ENCODE measurements around the gene AOC2.
"Not testable (repeated sequence)": the region's sequence is repeated elsewhere in the genome, so short reads cannot be mapped to it uniquely, and the experiment has no call there.

AOC2 gene

DNA sequence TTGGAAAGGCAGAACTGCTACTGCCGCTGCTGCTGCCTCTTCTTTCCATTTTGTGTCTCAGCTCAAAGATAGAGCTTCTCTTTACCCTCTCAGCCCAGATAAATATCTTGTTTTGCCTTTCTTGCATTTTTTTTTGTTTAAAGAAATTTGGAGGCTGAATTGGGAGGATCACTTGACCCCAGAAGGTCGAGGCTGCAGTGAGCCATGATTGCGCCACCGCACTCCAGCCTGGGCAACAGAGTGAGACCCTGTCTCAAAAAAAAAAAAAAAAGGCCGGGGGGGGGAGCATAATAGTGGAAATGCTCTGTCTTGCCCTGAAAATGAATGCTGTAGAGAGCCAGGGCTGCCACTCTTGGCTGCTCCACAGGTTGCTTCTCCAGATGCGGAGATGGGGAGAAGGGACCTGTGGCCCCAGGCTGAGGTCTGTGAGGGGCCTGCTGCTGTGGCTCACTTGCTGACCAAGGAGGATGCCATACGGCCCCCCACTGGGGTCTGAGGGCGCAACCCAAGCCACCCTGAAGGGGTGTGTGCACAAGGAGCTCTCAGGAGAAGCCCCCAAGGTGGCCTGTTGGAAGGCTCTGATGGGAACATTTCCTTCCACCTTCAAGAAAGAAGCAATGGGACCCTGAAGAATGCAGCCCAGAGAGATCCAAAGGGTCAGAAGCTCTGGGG lies 34.7 kb downstream of the AOC2 start:
- Histone ChIP-seq H3K4me3 (ENCODE audit: low read length) (no peak overlapping the region), H3F3A (ENCODE audit: control insufficient read depth, insufficient read depth) (no peaks in the 10 kb centered on the region), H3K36me3 (ENCODE audit: control insufficient read depth, low read length) (no peaks in the 10 kb centered on the region), H3K9me2 (replicated peaks; ENCODE audit: control insufficient read depth, low read length) (no peaks in the 10 kb centered on the region), H3K27ac (ENCODE audit: low read depth, low read length) (no peak overlapping the region), H3K79me2 (ENCODE audit: control insufficient read depth, low read length) (no peaks in the 10 kb centered on the region), H4K20me1 (ENCODE audit: control insufficient read depth, insufficient read depth, low read depth, low read length) (no peaks in the 10 kb centered on the region), H3K4me1 (ENCODE audit: control insufficient read depth, low read length) (peaks cover 3% of the 10 kb centered on the region; the same call in 1 of the 2 replicates), H3K9me3 (ENCODE audit: control insufficient read depth, insufficient read depth, low read length) (no peaks in the 10 kb centered on the region), H3K4me2 (ENCODE audit: low read length) (no peak overlapping the region), H3K27me3 (ENCODE audit: control insufficient read depth, low read length) (peaks cover 39% of the 10 kb centered on the region)
- TF ChIP-seq, protein P1, sequence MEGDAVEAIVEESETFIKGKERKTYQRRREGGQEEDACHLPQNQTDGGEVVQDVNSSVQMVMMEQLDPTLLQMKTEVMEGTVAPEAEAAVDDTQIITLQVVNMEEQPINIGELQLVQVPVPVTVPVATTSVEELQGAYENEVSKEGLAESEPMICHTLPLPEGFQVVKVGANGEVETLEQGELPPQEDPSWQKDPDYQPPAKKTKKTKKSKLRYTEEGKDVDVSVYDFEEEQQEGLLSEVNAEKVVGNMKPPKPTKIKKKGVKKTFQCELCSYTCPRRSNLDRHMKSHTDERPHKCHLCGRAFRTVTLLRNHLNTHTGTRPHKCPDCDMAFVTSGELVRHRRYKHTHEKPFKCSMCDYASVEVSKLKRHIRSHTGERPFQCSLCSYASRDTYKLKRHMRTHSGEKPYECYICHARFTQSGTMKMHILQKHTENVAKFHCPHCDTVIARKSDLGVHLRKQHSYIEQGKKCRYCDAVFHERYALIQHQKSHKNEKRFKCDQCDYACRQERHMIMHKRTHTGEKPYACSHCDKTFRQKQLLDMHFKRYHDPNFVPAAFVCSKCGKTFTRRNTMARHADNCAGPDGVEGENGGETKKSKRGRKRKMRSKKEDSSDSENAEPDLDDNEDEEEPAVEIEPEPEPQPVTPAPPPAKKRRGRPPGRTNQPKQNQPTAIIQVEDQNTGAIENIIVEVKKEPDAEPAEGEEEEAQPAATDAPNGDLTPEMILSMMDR (IDR thresholded peaks at IDR 0.05; ENCODE audit: low read depth, low read length, poor library complexity, severe bottlenecking) = no peak
- no peak for TF ChIP-seq EZH2phosphoT487 (IDR thresholded peaks at IDR 0.05; ENCODE audit: borderline replicate concordance, low read length)

DNA sequence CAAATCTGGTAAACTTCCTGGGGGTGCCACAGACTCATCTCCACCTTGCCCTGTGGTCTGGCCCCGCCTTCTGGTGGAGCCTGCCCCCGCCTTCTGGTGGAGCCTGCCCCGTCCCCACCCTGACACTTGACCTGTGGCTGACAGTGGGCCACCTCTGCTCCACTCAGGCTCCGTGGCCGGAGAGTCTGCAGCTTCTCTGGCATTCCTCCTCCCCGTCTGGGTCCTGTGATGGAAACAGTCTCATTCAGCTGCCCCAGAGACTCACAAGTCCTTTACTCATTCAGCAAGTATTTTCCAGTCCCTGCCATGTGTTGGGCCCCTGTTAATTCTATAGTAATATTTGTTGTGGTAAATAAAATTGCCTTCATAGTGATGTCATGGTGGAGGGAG lies 35.2 kb downstream of the AOC2 start:
- no peak for TF ChIP-seq EZH2phosphoT487 (IDR thresholded peaks at IDR 0.05; ENCODE audit: borderline replicate concordance, low read length)
- TF ChIP-seq, protein P1 (IDR thresholded peaks at IDR 0.05; ENCODE audit: low read depth, low read length, poor library complexity, severe bottlenecking) = no peak
- Histone ChIP-seq H3F3A (ENCODE audit: control insufficient read depth, insufficient read depth) (no peaks in the 10 kb centered on the region), H3K79me2 (ENCODE audit: control insufficient read depth, low read length) (no peaks in the 10 kb centered on the region), H4K20me1 (ENCODE audit: control insufficient read depth, insufficient read depth, low read depth, low read length) (no peaks in the 10 kb centered on the region), H3K9me2 (replicated peaks; ENCODE audit: control insufficient read depth, low read length) (no peaks in the 10 kb centered on the region), H3K9me3 (ENCODE audit: control insufficient read depth, insufficient read depth, low read length) (no peaks in the 10 kb centered on the region), H3K4me1 (ENCODE audit: control insufficient read depth, low read length) (peaks cover 3% of the 10 kb centered on the region; the same call in 1 of the 2 replicates), H3K4me2 (ENCODE audit: low read length) (no peak overlapping the region), H3K27me3 (ENCODE audit: control insufficient read depth, low read length) (peaks cover 39% of the 10 kb centered on the region), H3K4me3 (ENCODE audit: low read length) (no peak overlapping the region), H3K36me3 (ENCODE audit: control insufficient read depth, low read length) (no peaks in the 10 kb centered on the region), H3K27ac (ENCODE audit: low read depth, low read length) (no peak overlapping the region)

DNA sequence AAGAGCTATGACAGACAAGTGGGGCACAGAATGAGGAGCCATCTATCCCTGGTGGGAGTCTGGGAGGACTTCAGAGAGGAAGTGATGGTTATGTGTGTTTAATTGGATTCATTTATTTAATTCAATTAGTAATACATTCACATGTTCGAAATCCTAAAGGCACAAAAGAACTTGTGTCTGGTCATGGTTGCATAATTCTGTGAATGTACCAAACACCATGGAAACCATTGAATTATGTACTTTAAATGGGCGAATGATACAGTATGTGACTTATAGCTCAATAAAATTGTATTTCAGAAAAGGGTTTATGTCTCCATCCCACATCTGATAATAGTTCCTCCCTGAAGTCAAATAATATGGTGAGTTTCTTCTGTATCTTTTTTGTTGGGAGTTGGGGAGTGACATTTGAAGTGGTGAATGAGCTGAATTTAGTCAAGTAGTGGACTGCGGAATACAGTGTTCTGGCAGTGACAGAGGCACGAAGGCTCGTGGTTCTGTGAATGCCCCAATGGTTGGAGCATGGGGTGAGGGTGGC lies 36.5 kb downstream of the AOC2 start:
- H3K9me3 ChIP-seq (ENCODE audit: control insufficient read depth, insufficient read depth, low read length) = no peaks in the 10 kb centered on the region
- H3K4me1 ChIP-seq (ENCODE audit: control insufficient read depth, low read length) = peaks cover 3% of the 10 kb centered on the region; the same call in 1 of the 2 replicates
- no peaks in the 10 kb centered on the region for H3K36me3 ChIP-seq (ENCODE audit: control insufficient read depth, low read length)
- TF ChIP-seq, protein P1 (IDR thresholded peaks at IDR 0.05; ENCODE audit: low read depth, low read length, poor library complexity, severe bottlenecking) = no peak
- no peak for TF ChIP-seq EZH2phosphoT487 (IDR thresholded peaks at IDR 0.05; ENCODE audit: borderline replicate concordance, low read length)
- no peak overlapping the region for H3K27ac ChIP-seq (ENCODE audit: low read depth, low read length)
- H3K9me2 ChIP-seq (replicated peaks; ENCODE audit: control insufficient read depth, low read length) = no peaks in the 10 kb centered on the region
- no peak overlapping the region for H3K4me3 ChIP-seq (ENCODE audit: low read length)
- H3K27me3 ChIP-seq (ENCODE audit: control insufficient read depth, low read length) = peaks cover 34% of the 10 kb centered on the region
- no peaks in the 10 kb centered on the region for H4K20me1 ChIP-seq (ENCODE audit: control insufficient read depth, insufficient read depth, low read depth, low read length)
- no peaks in the 10 kb centered on the region for H3F3A ChIP-seq (ENCODE audit: control insufficient read depth, insufficient read depth)
- H3K79me2 ChIP-seq (ENCODE audit: control insufficient read depth, low read length) = no peaks in the 10 kb centered on the region
- H3K4me2 ChIP-seq (ENCODE audit: low read length) = no peak overlapping the region

DNA sequence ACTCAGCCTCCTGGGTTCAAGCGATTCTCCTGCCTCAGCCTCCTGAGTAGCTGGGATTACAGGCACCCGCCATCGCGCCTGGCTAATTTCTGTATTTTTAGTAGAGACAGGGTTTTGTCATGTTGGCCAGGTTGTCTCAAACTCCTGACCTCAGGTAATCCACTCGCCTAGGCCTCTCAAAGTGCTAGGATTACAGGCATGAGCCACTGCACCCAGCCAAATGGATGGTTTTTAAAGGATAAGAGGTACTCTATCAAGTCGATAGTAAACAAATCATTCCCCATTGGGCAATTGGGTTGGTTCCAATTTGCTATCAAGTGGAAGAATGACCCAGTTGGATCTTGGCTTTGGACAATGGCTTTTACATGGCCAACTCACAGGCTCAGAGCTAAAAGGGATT lies 37.3 kb downstream of the AOC2 start:
- not testable (repeated sequence) for H3K4me2 ChIP-seq (ENCODE audit: low read length); H3F3A ChIP-seq (ENCODE audit: control insufficient read depth, insufficient read depth); H3K27ac ChIP-seq (ENCODE audit: low read depth, low read length); H4K20me1 ChIP-seq (ENCODE audit: control insufficient read depth, insufficient read depth, low read depth, low read length); H3K4me3 ChIP-seq (ENCODE audit: low read length); H3K9me2 ChIP-seq (replicated peaks; ENCODE audit: control insufficient read depth, low read length); H3K36me3 ChIP-seq (ENCODE audit: control insufficient read depth, low read length); H3K79me2 ChIP-seq (ENCODE audit: control insufficient read depth, low read length); H3K9me3 ChIP-seq (ENCODE audit: control insufficient read depth, insufficient read depth, low read length)
- Histone ChIP-seq H3K4me1 (ENCODE audit: control insufficient read depth, low read length) (peaks cover 11% of the 10 kb centered on the region), H3K27me3 (ENCODE audit: control insufficient read depth, low read length) (peaks cover 27% of the 10 kb centered on the region)

All from DOHH2 (cell line).